WTC11 (cell line): ENCODE measurements around the gene SFI1. TPM values are rescaled to one million over a fixed set of nuclear protein-coding genes. Genes with fewer than 3 reads are reported as not detected.

Source experiments
- ATAC-seq: fragments of 200-7000 bp; cut with Tn5 transposase; 2 replicates; pipeline ENCODE4 v1.10.0; 2021; ENCODE audit warnings: mild to moderate bottlenecking, moderate library complexity
- CTCF ChIA-PET: fragments of 300-600 bp; sonication (Branson Sonifier 250); formaldehyde crosslinking; loops from one replicate; lab custom pipeline; 2021; ENCODE audit warnings: antibody characterized with exemption; lab: Charles Lee
- POLR2A ChIA-PET: fragments of 350-600 bp; sonication (Branson Sonifier 250); formaldehyde crosslinking; loops from one replicate; lab custom pipeline; 2021; ENCODE audit warnings: antibody characterized with exemption; lab: Charles Lee
- DNase-seq: peaks from one replicate; pipeline ENCODE4 v3.0.0; 2021; ENCODE audit warnings: low spot score
- H3K27ac Mint-ChIP-seq: 2 replicates; pipeline ENCODE4 v1.8.0; 2021; ENCODE audit warnings: mixed read lengths
- H3K27me3 Mint-ChIP-seq: 2 replicates; pipeline ENCODE4 v1.8.0; 2021; ENCODE audit warnings: low read depth, mild to moderate bottlenecking, moderate library complexity, mixed read lengths
- H3K36me3 Mint-ChIP-seq: 2 replicates; pipeline ENCODE4 v1.8.0; 2021; ENCODE audit warnings: mixed read lengths
- H3K4me1 Mint-ChIP-seq: 2 replicates; pipeline ENCODE4 v1.8.0; 2022; ENCODE audit warnings: mixed read lengths
- H3K4me3 Mint-ChIP-seq: 2 replicates; pipeline ENCODE4 v1.8.0; 2021; ENCODE audit warnings: mild to moderate bottlenecking, moderate library complexity, mixed read lengths
- H3K9me3 Mint-ChIP-seq: 2 replicates; pipeline ENCODE4 v1.8.0; 2021; ENCODE audit warnings: mixed read lengths
- CREB1 ChIP-seq: sonication (generic); formaldehyde crosslinking; IDR thresholded peaks from 2 replicates; pipeline ENCODE4 v1.8.0; 2023; ENCODE audit warnings: mild to moderate bottlenecking, missing genetic modification reagents
- EMX1 ChIP-seq: fragments of 250-450 bp; sonication (Bioruptor Pico); IDR thresholded peaks from 2 replicates; pipeline ENCODE4 v1.8.0; 2021; ENCODE audit warnings: mild to moderate bottlenecking
- ETV6 ChIP-seq: sonication (generic); formaldehyde crosslinking; IDR thresholded peaks from 2 replicates; pipeline ENCODE4 v1.8.1; 2022; ENCODE audit warnings: mild to moderate bottlenecking, missing genetic modification reagents
- FOXJ3 ChIP-seq: sonication (generic); formaldehyde crosslinking; IDR thresholded peaks from 2 replicates; pipeline ENCODE4 v1.9.0; 2021; ENCODE audit warnings: missing genetic modification reagents, mild to moderate bottlenecking, borderline replicate concordance
- FOXK1 ChIP-seq: sonication (generic); formaldehyde crosslinking; IDR thresholded peaks from 2 replicates; pipeline ENCODE4 v1.8.0; 2022; ENCODE audit warnings: mild to moderate bottlenecking, moderate library complexity, missing genetic modification reagents
- FOXP1 ChIP-seq: sonication (generic); formaldehyde crosslinking; IDR thresholded peaks from 2 replicates; pipeline ENCODE4 v1.8.0; 2022; ENCODE audit warnings: missing genetic modification reagents, mild to moderate bottlenecking, moderate library complexity, borderline replicate concordance
- KAT7 ChIP-seq: sonication (generic); formaldehyde crosslinking; IDR thresholded peaks from 2 replicates; pipeline ENCODE4 v1.8.1; 2023; ENCODE audit warnings: missing genetic modification reagents, mild to moderate bottlenecking, borderline replicate concordance
- MXD4 ChIP-seq: fragments of 250-450 bp; sonication (Bioruptor Pico); IDR thresholded peaks from 2 replicates; pipeline ENCODE4 v1.8.0; 2021; ENCODE audit warnings: mild to moderate bottlenecking, moderate library complexity, borderline replicate concordance
- OVOL2 ChIP-seq: fragments of 250-450 bp; sonication (Bioruptor Pico); IDR thresholded peaks from 2 replicates; pipeline ENCODE4 v1.9.0; 2021; ENCODE audit warnings: mild to moderate bottlenecking, borderline replicate concordance
- RORB ChIP-seq: fragments of 250-450 bp; sonication (Bioruptor Pico); IDR thresholded peaks from 2 replicates; pipeline ENCODE4 v1.9.0; 2021; ENCODE audit warnings: mild to moderate bottlenecking
- SP1 ChIP-seq: sonication (generic); formaldehyde crosslinking; conservative IDR thresholded peaks from 2 replicates; pipeline ENCODE4 v1.8.1; 2022; ENCODE audit warnings: missing genetic modification reagents
- TCF7 ChIP-seq: sonication (generic); formaldehyde crosslinking; IDR thresholded peaks from 2 replicates; pipeline ENCODE4 v1.8.0; 2022; ENCODE audit warnings: mild to moderate bottlenecking, low read depth, missing genetic modification reagents, moderate library complexity
- TP53 ChIP-seq: sonication (generic); formaldehyde crosslinking; IDR thresholded peaks from 2 replicates; pipeline ENCODE4 v1.8.1; 2023; ENCODE audit warnings: mild to moderate bottlenecking, missing genetic modification reagents
- ZNF396 ChIP-seq: fragments of 250-450 bp; sonication (Bioruptor Pico); IDR thresholded peaks from 2 replicates; pipeline ENCODE4 v1.8.0; 2021; ENCODE audit warnings: mild to moderate bottlenecking, moderate library complexity, borderline replicate concordance
- total RNA-seq: library from RNA; stranded (reverse); gene quantifications from 3 replicates; pipeline ENCODE4 v1.2.3, GENCODE V29; 2021
- TF ChIP-seq, protein P1 (sequence below): sonication (generic); formaldehyde crosslinking; IDR thresholded peaks from 2 replicates; pipeline ENCODE4 v1.8.1; 2023; ENCODE audit warnings: mild to moderate bottlenecking, missing genetic modification reagents, borderline replicate concordance
- TF ChIP-seq, protein P2 (sequence below): sonication (generic); formaldehyde crosslinking; IDR thresholded peaks from 2 replicates; pipeline ENCODE4 v1.8.0; 2022; ENCODE audit warnings: mild to moderate bottlenecking, missing genetic modification reagents
- TF ChIP-seq, protein P3 (sequence below): sonication (generic); formaldehyde crosslinking; IDR thresholded peaks from 2 replicates; pipeline ENCODE4 v1.8.1; 2023; ENCODE audit warnings: mild to moderate bottlenecking, missing genetic modification reagents
- TF ChIP-seq, protein P4 (sequence below): sonication (generic); formaldehyde crosslinking; IDR thresholded peaks from 2 replicates; pipeline ENCODE4 v1.8.1; 2023; ENCODE audit warnings: mild to moderate bottlenecking, moderate library complexity, missing genetic modification reagents
- TF ChIP-seq, protein P5 (sequence below): fragments of 250-450 bp; sonication (Bioruptor Pico); IDR thresholded peaks from 2 replicates; pipeline ENCODE4 v1.9.0; 2021; ENCODE audit warnings: moderate library complexity, mild to moderate bottlenecking, inconsistent platforms, borderline replicate concordance
- TF ChIP-seq, protein P6 (sequence below): fragments of 250-450 bp; sonication (Bioruptor Pico); IDR thresholded peaks from 2 replicates; pipeline ENCODE4 v1.9.0; 2021; ENCODE audit warnings: mild to moderate bottlenecking, borderline replicate concordance

Gene SFI1
- total RNA-seq, 1 experiment from 2014 or later = 43.6 TPM

DNA sequence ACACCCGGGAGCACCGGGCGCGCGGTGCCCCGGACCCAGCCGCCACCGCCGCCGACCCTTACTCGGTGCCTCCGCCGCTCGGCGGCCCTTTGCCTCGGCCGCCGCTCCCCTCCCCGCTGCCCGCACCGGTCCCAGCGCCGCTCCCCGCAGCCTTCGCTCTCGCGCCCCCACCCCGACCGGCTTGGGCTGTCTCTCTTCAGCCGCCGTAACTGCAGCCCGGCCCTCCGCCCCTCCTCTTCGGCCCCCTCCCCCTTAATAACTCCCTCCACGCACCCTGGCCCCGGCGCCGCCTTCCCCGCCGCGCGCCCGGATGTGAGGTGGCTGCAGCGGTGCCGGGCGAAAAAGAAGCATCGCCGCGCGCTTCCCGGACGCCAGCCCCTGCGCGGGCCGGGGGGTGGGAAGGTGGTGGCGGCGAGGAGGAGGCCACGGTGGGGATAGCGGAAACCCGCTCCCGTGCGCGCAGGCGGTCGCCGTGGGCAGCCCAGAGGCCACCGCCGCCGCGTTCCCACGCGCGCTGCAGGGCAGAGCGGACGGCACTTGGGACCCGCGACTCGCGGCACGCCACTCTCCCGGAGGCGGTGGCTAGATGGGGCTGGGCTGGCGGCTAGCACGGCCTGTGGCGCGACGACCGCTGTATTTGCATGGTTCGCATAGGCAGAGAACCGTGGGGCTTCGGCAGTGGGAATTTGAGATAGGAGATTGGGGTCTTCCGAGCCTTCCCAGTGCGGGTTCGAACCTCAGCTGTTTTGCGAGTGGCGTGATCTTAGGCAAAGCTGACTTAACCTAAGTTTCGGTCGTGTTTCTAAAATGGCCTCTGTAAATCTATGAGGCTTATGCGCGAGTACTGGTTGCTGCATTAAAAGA is 6.5 kb upstream of the SFI1 start, which contains the start of gene EIF4ENIF1 (continued):
- TF ChIP-seq, protein P1, sequence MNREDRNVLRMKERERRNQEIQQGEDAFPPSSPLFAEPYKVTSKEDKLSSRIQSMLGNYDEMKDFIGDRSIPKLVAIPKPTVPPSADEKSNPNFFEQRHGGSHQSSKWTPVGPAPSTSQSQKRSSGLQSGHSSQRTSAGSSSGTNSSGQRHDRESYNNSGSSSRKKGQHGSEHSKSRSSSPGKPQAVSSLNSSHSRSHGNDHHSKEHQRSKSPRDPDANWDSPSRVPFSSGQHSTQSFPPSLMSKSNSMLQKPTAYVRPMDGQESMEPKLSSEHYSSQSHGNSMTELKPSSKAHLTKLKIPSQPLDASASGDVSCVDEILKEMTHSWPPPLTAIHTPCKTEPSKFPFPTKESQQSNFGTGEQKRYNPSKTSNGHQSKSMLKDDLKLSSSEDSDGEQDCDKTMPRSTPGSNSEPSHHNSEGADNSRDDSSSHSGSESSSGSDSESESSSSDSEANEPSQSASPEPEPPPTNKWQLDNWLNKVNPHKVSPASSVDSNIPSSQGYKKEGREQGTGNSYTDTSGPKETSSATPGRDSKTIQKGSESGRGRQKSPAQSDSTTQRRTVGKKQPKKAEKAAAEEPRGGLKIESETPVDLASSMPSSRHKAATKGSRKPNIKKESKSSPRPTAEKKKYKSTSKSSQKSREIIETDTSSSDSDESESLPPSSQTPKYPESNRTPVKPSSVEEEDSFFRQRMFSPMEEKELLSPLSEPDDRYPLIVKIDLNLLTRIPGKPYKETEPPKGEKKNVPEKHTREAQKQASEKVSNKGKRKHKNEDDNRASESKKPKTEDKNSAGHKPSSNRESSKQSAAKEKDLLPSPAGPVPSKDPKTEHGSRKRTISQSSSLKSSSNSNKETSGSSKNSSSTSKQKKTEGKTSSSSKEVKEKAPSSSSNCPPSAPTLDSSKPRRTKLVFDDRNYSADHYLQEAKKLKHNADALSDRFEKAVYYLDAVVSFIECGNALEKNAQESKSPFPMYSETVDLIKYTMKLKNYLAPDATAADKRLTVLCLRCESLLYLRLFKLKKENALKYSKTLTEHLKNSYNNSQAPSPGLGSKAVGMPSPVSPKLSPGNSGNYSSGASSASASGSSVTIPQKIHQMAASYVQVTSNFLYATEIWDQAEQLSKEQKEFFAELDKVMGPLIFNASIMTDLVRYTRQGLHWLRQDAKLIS = no peak
- TF ChIP-seq KAT7 (0 out of 2 replicates have a peak, but pooled peaks have one; percentile 55), ETV6 (peak; percentile 79; the same call in 1 of the 2 replicates), OVOL2 (CRISPR knock-in tag) (no peak), CREB1 (no peak), SP1 (CRISPR knock-in tag) (no peak; the same call in 1 of the 2 replicates), TP53 (CRISPR knock-in tag) (peak; percentile 74; the same call in 1 of the 2 replicates), EMX1 (CRISPR knock-in tag) (0 out of 2 replicates have a peak, but pooled peaks have one; percentile 60), MXD4 (CRISPR knock-in tag) (no peak), FOXP1 (CRISPR knock-in tag) (peak; percentile 76; the same call in 1 of the 2 replicates)
- TF ChIP-seq, protein P2, sequence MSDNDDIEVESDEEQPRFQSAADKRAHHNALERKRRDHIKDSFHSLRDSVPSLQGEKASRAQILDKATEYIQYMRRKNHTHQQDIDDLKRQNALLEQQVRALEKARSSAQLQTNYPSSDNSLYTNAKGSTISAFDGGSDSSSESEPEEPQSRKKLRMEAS (CRISPR knock-in tag) = peak; percentile 45; the same call in 1 of the 2 replicates
- TF ChIP-seq, protein P3, sequence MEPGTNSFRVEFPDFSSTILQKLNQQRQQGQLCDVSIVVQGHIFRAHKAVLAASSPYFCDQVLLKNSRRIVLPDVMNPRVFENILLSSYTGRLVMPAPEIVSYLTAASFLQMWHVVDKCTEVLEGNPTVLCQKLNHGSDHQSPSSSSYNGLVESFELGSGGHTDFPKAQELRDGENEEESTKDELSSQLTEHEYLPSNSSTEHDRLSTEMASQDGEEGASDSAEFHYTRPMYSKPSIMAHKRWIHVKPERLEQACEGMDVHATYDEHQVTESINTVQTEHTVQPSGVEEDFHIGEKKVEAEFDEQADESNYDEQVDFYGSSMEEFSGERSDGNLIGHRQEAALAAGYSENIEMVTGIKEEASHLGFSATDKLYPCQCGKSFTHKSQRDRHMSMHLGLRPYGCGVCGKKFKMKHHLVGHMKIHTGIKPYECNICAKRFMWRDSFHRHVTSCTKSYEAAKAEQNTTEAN (CRISPR knock-in tag) = peak; percentile 79; the same call in 1 of the 2 replicates
- TF ChIP-seq, protein P4, sequence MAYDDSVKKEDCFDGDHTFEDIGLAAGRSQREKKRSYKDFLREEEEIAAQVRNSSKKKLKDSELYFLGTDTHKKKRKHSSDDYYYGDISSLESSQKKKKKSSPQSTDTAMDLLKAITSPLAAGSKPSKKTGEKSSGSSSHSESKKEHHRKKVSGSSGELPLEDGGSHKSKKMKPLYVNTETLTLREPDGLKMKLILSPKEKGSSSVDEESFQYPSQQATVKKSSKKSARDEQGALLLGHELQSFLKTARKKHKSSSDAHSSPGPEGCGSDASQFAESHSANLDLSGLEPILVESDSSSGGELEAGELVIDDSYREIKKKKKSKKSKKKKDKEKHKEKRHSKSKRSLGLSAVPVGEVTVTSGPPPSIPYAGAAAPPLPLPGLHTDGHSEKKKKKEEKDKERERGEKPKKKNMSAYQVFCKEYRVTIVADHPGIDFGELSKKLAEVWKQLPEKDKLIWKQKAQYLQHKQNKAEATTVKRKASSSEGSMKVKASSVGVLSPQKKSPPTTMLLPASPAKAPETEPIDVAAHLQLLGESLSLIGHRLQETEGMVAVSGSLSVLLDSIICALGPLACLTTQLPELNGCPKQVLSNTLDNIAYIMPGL = peak; percentile 91

DNA sequence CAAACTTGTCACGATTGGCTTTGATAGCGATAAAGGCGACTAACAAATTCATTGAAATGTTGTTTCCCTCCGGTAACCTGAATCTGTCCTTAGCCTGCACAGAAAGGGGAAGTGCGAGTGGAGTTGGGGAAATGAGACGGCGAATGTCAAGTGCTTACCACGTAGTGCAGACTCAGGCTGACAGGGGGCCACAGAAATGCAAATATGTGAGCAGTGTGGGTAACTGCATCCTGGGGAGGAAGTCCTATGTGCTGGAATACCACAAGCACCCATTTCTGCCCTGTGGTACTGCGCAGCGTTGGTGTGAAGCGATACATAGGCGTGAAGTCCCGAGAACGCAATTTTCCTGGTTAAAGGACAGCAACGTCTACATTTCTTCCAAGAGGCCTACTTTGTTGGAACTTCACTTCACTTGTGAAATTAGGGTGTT is 5.8 kb upstream of the SFI1 start:
- CTCF ChIA-PET = interaction anchor here (1.2 to 1.9 kb wide), 4 partner anchors 39 to 140 kb away, joined by 3 to 10 read pairs (median 5); no protein-coding TSS in a partner anchor

More for the DNA sequence above, 5.8 kb upstream of the SFI1 start:
- Mint-ChIP-seq H3K4me3 (peak overlapping the region; percentile 88), H3K4me1 (peaks cover 35% of the 10 kb centered on the region), H3K27ac (peak overlapping the region; percentile 98), H3K36me3 (peaks cover 11% of the 10 kb centered on the region), H3K9me3 (no peaks in the 10 kb centered on the region), H3K27me3 (no peaks in the 10 kb centered on the region)
- TF ChIP-seq, protein P5, sequence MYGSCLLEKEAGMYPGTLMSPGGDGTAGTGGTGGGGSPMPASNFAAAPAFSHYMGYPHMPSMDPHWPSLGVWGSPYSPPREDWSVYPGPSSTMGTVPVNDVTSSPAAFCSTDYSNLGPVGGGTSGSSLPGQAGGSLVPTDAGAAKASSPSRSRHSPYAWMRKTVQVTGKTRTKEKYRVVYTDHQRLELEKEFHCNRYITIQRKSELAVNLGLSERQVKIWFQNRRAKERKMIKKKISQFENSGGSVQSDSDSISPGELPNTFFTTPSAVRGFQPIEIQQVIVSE (CRISPR knock-in tag) = no peak
- no peak for TF ChIP-seq FOXJ3 (CRISPR knock-in tag)
- TF ChIP-seq, protein P6, sequence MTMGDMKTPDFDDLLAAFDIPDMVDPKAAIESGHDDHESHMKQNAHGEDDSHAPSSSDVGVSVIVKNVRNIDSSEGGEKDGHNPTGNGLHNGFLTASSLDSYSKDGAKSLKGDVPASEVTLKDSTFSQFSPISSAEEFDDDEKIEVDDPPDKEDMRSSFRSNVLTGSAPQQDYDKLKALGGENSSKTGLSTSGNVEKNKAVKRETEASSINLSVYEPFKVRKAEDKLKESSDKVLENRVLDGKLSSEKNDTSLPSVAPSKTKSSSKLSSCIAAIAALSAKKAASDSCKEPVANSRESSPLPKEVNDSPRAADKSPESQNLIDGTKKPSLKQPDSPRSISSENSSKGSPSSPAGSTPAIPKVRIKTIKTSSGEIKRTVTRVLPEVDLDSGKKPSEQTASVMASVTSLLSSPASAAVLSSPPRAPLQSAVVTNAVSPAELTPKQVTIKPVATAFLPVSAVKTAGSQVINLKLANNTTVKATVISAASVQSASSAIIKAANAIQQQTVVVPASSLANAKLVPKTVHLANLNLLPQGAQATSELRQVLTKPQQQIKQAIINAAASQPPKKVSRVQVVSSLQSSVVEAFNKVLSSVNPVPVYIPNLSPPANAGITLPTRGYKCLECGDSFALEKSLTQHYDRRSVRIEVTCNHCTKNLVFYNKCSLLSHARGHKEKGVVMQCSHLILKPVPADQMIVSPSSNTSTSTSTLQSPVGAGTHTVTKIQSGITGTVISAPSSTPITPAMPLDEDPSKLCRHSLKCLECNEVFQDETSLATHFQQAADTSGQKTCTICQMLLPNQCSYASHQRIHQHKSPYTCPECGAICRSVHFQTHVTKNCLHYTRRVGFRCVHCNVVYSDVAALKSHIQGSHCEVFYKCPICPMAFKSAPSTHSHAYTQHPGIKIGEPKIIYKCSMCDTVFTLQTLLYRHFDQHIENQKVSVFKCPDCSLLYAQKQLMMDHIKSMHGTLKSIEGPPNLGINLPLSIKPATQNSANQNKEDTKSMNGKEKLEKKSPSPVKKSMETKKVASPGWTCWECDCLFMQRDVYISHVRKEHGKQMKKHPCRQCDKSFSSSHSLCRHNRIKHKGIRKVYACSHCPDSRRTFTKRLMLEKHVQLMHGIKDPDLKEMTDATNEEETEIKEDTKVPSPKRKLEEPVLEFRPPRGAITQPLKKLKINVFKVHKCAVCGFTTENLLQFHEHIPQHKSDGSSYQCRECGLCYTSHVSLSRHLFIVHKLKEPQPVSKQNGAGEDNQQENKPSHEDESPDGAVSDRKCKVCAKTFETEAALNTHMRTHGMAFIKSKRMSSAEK = no peak
- TF ChIP-seq FOXK1 (CRISPR knock-in tag) = no peak
- no peak for TF ChIP-seq ZNF396
- no peak for TF ChIP-seq TCF7 (CRISPR knock-in tag)
- no peak for TF ChIP-seq RORB (CRISPR knock-in tag)
- POLR2A ChIA-PET = interaction anchor here (0.6 to 1.2 kb wide), 2 partner anchors 12 to 171 kb away, joined by 3 to 4 read pairs; partner anchors contain the start of gene PISD
- DNase-seq = peak; percentile 32
- peak; percentile 36 for ATAC-seq
